Panc1 (cell line): Measurements from ENCODE around the gene PLXNB1. TPM values are rescaled to one million over a fixed set of nuclear protein-coding genes. Genes with fewer than 3 reads are reported as not detected.
A peak's percentile ranks its signal among the peaks of the same experiment; 100 is the strongest.

ENCODE experiments used
- ATAC-seq: fragments of 200-7000 bp; cut with Tn5 transposase; 2 replicates; pipeline ENCODE4 v1.9.1; 2020; ENCODE audit warnings: mild to moderate bottlenecking, moderate library complexity
- BruUV-seq: library from RNA; stranded (reverse); fragments of 400-500 nt; replicated peaks from 2 replicates; lab custom pipeline; 2021; lab: Mats Ljungman, UMichigan
- CTCF ChIA-PET: fragments of 300-600 bp; sonication (Branson Sonifier 250); formaldehyde crosslinking; loops from one replicate; lab custom pipeline; 2022; ENCODE audit warnings: antibody characterized with exemption; lab: Charles Lee
- POLR2A ChIA-PET: fragments of 300-600 bp; sonication (Branson Sonifier 250); formaldehyde crosslinking; loops from one replicate; lab custom pipeline; 2022; ENCODE audit warnings: antibody characterized with exemption; lab: Charles Lee
- DNase-seq: peaks from one replicate; pipeline ENCODE4 v3.0.0-alpha.2; 2010; ENCODE audit warnings: low read depth, low spot score
- H3K27ac ChIP-seq: 2 replicates; pipeline ENCODE4 v1.5.1; 2011; ENCODE audit warnings: mild to moderate bottlenecking, low read length, inconsistent platforms
- H3K27me3 ChIP-seq: fragments of 200-500 bp; sonication (Bioruptor generic); 2 replicates; pipeline ENCODE4 v1.6.0; 2014; ENCODE audit warnings: low read length, inconsistent platforms; ENCODE audit not compliant: control insufficient read depth, insufficient read depth
- H3K36me3 ChIP-seq: fragments of 200-500 bp; sonication (Bioruptor generic); 2 replicates; pipeline ENCODE4 v1.5.1; 2014; ENCODE audit warnings: inconsistent platforms, mild to moderate bottlenecking, low read length, moderate library complexity; ENCODE audit not compliant: control insufficient read depth, insufficient read depth
- H3K4me1 ChIP-seq: 2 replicates; pipeline ENCODE4 v1.5.1; 2011; ENCODE audit warnings: inconsistent platforms, mild to moderate bottlenecking, low read length, moderate library complexity; ENCODE audit not compliant: control insufficient read depth, insufficient read depth
- H3K4me3 ChIP-seq, 2 experiments: 2 replicates each; pipeline ENCODE4 v1.5.1; 2011 to 2012; ENCODE audit warnings: low read depth in 2 of 2, low read length in 2 of 2, mild to moderate bottlenecking in 2 of 2, inconsistent platforms in 1 of 2, moderate library complexity in 1 of 2
- H3K9me3 ChIP-seq: fragments of 200-500 bp; sonication (Bioruptor generic); 2 replicates; pipeline ENCODE4 v1.5.1; 2014; ENCODE audit warnings: low read depth, mild to moderate bottlenecking, inconsistent platforms, low read length, moderate library complexity; ENCODE audit not compliant: control insufficient read depth, insufficient read depth
- POLR2AphosphoS5 ChIP-seq: IDR thresholded peaks from 2 replicates; pipeline ENCODE4 v1.6.1; 2012; ENCODE audit warnings: mild to moderate bottlenecking, low read depth, low read length, moderate library complexity
- SIN3A ChIP-seq: IDR thresholded peaks from 2 replicates; pipeline ENCODE4 v1.6.1; 2012; ENCODE audit warnings: low read depth, mild to moderate bottlenecking, low read length, moderate library complexity, borderline replicate concordance; ENCODE audit not compliant: insufficient read depth
- TCF7L2 ChIP-seq: IDR thresholded peaks from 2 replicates; pipeline ENCODE4 v1.6.1; 2011; ENCODE audit warnings: mild to moderate bottlenecking, low read depth, low read length, inconsistent platforms
- in situ Hi-C: cut with HindIII; loops from 2 replicates; pipeline ENCODE4 v1.10.0; 2016; ENCODE audit warnings: low sequenced_read_pairs, low pct_unique_long_range_greater_than_20kb
- intact Hi-C: fragments of 100-400 bp; cut with micrococcal nuclease; formaldehyde crosslinking; loops from one replicate; pipeline ENCODE4 v1.10.0; 2022; ENCODE audit not compliant: unreplicated experiment
- total RNA-seq: library from RNA; stranded (reverse); gene quantifications from one replicate; pipeline ENCODE4 v1.2.1, GENCODE V29; 2021; ENCODE audit not compliant: unreplicated experiment
- TF ChIP-seq, protein P1 (sequence below): fragments of 450-650 bp; IDR thresholded peaks from 2 replicates; pipeline ENCODE4 v1.5.1; 2017; ENCODE audit warnings: mild to moderate bottlenecking
- TF ChIP-seq, protein P2 (sequence below), 2 experiments: IDR thresholded peaks; 2 replicates each; pipeline ENCODE4 v1.6.1; 2011 to 2012; ENCODE audit warnings: low read depth in 2 of 2, control low read depth in 1 of 2, low read length in 1 of 2, mild to moderate bottlenecking in 1 of 2, moderate library complexity in 1 of 2; ENCODE audit not compliant: insufficient read depth in 1 of 2

Gene PLXNB1
- total RNA-seq, 1 experiment from 2014 or later: 22.8 TPM

DNA sequence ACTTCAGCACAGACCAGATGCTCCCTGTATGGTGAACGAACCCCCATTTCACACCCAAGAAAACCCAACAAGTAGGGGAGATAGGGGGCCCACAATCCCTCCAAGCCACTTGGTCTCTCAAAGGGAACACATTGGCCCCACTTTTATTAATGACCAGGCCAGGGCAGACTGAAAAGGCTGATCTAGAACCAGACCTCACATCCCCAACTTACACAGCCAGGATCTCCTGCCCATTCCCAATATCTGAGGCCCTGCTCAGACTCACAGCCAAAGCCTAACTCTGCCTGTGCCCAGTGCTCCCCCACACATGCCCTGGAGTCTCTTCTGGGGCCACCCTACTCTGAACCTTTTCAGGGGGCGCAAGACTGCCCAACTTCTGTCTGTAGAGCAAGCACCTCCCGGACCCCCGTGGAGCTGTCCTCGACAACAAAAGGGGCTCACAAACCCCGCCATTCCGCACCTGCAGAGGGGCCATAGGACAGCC, 1.8 kb downstream of the PLXNB1 start:
- no peak overlapping the region for H3K27ac ChIP-seq
- ATAC-seq (no peak), DNase-seq (no peak)
- intact Hi-C loops: no loop called here
- no peaks in the 10 kb centered on the region for H3K27me3 ChIP-seq
- CTCF ChIA-PET: no interaction called here
- no TSS peak for BruUV-seq
- H3K4me1 ChIP-seq: peaks cover 4% of the 10 kb centered on the region; the same call in 1 of the 2 replicates
- H3K36me3 ChIP-seq: no peaks in the 10 kb centered on the region
- POLR2A ChIA-PET: interaction anchor here (0.5 kb wide), 1 partner anchor 16 kb away, joined by 3 read pairs; no protein-coding TSS in a partner anchor
- peak overlapping the region; percentile 53 to 59 for H3K4me3 ChIP-seq
- in situ Hi-C loops: no loop called here
- no peaks in the 10 kb centered on the region for H3K9me3 ChIP-seq
- TF ChIP-seq SIN3A (no peak), POLR2AphosphoS5 (no peak), TCF7L2 (no peak)
- TF ChIP-seq, protein P1, sequence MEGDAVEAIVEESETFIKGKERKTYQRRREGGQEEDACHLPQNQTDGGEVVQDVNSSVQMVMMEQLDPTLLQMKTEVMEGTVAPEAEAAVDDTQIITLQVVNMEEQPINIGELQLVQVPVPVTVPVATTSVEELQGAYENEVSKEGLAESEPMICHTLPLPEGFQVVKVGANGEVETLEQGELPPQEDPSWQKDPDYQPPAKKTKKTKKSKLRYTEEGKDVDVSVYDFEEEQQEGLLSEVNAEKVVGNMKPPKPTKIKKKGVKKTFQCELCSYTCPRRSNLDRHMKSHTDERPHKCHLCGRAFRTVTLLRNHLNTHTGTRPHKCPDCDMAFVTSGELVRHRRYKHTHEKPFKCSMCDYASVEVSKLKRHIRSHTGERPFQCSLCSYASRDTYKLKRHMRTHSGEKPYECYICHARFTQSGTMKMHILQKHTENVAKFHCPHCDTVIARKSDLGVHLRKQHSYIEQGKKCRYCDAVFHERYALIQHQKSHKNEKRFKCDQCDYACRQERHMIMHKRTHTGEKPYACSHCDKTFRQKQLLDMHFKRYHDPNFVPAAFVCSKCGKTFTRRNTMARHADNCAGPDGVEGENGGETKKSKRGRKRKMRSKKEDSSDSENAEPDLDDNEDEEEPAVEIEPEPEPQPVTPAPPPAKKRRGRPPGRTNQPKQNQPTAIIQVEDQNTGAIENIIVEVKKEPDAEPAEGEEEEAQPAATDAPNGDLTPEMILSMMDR: no peak
- TF ChIP-seq, protein P2, sequence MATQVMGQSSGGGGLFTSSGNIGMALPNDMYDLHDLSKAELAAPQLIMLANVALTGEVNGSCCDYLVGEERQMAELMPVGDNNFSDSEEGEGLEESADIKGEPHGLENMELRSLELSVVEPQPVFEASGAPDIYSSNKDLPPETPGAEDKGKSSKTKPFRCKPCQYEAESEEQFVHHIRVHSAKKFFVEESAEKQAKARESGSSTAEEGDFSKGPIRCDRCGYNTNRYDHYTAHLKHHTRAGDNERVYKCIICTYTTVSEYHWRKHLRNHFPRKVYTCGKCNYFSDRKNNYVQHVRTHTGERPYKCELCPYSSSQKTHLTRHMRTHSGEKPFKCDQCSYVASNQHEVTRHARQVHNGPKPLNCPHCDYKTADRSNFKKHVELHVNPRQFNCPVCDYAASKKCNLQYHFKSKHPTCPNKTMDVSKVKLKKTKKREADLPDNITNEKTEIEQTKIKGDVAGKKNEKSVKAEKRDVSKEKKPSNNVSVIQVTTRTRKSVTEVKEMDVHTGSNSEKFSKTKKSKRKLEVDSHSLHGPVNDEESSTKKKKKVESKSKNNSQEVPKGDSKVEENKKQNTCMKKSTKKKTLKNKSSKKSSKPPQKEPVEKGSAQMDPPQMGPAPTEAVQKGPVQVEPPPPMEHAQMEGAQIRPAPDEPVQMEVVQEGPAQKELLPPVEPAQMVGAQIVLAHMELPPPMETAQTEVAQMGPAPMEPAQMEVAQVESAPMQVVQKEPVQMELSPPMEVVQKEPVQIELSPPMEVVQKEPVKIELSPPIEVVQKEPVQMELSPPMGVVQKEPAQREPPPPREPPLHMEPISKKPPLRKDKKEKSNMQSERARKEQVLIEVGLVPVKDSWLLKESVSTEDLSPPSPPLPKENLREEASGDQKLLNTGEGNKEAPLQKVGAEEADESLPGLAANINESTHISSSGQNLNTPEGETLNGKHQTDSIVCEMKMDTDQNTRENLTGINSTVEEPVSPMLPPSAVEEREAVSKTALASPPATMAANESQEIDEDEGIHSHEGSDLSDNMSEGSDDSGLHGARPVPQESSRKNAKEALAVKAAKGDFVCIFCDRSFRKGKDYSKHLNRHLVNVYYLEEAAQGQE (IDR thresholded peaks at IDR 0.05; ENCODE audit: insufficient read depth in 1 of 2, low read depth in 2 of 2, low read length in 1 of 2): no peak

DNA sequence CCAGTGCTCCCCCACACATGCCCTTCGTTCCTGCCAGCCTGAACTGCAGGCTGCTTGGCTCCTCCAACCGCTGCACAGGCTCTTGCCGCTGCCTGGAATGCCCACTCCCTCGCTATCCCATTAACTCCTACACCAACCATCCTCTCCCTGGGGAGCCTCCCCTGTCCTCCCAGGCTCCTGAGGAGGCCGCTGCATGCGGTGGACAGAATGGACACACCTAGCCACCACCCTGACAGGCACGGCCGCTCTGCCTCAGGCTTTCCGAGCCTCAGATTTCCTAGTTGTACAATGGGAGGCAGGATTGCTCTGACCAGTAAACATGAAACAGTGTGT, 2.3 kb downstream of the PLXNB1 start:
- Histone ChIP-seq H3K36me3 (no peaks in the 10 kb centered on the region), H3K9me3 (no peaks in the 10 kb centered on the region), H3K4me3 (no peak overlapping the region), H3K27me3 (no peaks in the 10 kb centered on the region), H3K4me1 (peaks cover 4% of the 10 kb centered on the region; the same call in 1 of the 2 replicates), H3K27ac (no peak overlapping the region)
- BruUV-seq: no TSS peak
- in situ Hi-C loops: no loop called here
- no peak for DNase-seq
- intact Hi-C loops: no loop called here
- ChIA-PET CTCF (interaction anchor here (1.0 kb wide), 1 partner anchor 9 kb away, joined by 3 read pairs; no protein-coding TSS in a partner anchor), POLR2A (no interaction called here)
- TF ChIP-seq SIN3A: no peak
- no peak for ATAC-seq

DNA sequence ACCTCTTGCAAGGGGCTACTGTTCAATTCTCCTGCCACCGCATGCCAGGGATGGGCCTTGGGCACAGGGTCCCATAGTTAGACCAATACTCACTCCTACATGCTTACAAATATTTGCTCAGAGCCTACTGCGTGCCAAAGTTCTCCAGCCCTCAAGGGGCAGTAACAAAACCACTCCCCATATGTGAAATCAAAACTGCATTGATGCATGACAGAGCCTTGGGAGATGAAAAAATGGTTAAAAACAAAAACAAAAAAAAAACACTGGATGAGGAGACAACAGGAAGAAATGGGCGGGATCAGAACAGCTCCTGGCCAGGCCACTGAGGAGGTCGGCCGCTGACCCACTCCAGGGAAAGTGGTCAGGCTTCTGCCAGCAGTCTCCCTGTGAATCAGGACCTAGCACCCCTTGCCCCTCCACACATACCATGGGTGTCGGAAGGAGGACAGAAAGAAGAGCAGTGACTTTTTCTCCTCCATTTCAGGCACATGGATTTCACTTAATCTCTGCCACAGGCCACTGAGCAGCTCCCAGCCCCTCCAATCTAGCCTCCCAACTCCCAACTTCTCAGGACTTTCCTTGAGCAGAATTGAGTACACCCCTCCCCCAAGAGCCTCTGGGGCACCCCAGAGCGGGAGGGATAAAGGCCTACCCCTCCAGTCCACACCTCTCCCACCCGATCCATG, 2.8 kb downstream of the PLXNB1 start:
- Histone ChIP-seq H3K36me3 (no peaks in the 10 kb centered on the region), H3K9me3 (no peaks in the 10 kb centered on the region), H3K27me3 (no peaks in the 10 kb centered on the region), H3K4me3 (no peak overlapping the region), H3K4me1 (peaks cover 4% of the 10 kb centered on the region; the same call in 1 of the 2 replicates), H3K27ac (no peak overlapping the region)
- ChIA-PET POLR2A (no interaction called here), CTCF (interaction anchor here (1.0 to 1.2 kb wide), 2 partner anchors 9 kb away, joined by 3 to 4 read pairs; no protein-coding TSS in a partner anchor)
- intact Hi-C loops: no loop called here
- TF ChIP-seq, protein P1: no peak
- in situ Hi-C loops: no loop called here
- DNase-seq: no peak
- BruUV-seq: no TSS peak
- ATAC-seq: no peak
